ENCODE results near the gene FABP1. TPM values are rescaled to one million over a fixed set of nuclear protein-coding genes. Genes with fewer than 3 reads are reported as not detected.

Gene FABP1
- total RNA-seq, 4 donors from 2014 or later = 1,053 to 3,583 (median 2,025) TPM

- in situ Hi-C loops (cut with MboI; ENCODE audit: low pct_ligation_motif_present in 1 of 4, low pct_unique_long_range_greater_than_20kb in 1 of 4, low sequenced_read_pairs in 3 of 4) (no loop called here), intact Hi-C loops (cut with DNase I; ENCODE audit: low total_unique reads) (no loop called here)
- Histone ChIP-seq H3K36me3 (no peaks in the 10 kb centered on the region), H3K9me3 (no peaks in the 10 kb centered on the region), H3K27ac (no peak overlapping the region), H3K27me3 (no peaks in the 10 kb centered on the region), H3K4me1 (no peaks in the 10 kb centered on the region), H3K4me3 (no peak overlapping the region)
- DNase-seq = no peak
- WGBS, 2 donors (ENCODE audit: low coverage in 1 of 2) = 87% methylated on average over 3 of the region's 3 CpGs; no CpG with 5 or more reads in 1 of the 2 donors
- TF ChIP-seq EP300 (IDR thresholded peaks at IDR 0.05; ENCODE audit: low read depth) = no peak
Observed at GRCh38 chr2:88097192-88097591, 30.7 kb downstream of the FABP1 start.

- Histone ChIP-seq H3K27ac (no peak overlapping the region), H3K36me3 (no peaks in the 10 kb centered on the region), H3K4me3 (no peak overlapping the region), H3K27me3 (no peaks in the 10 kb centered on the region), H3K4me1 (no peaks in the 10 kb centered on the region), H3K9me3 (no peaks in the 10 kb centered on the region)
- DNase-seq = no peak
- TF ChIP-seq POLR2A (IDR thresholded peaks at IDR 0.05) (no peak), CTCF (IDR thresholded peaks at IDR 0.05) (no peak), POLR2AphosphoS5 (IDR thresholded peaks at IDR 0.05) (no peak), EP300 (IDR thresholded peaks at IDR 0.05; ENCODE audit: low read depth) (no peak)
- intact Hi-C loops (cut with DNase I; ENCODE audit: low total_unique reads) (no loop called here), in situ Hi-C loops (cut with MboI; ENCODE audit: low pct_ligation_motif_present in 1 of 4, low pct_unique_long_range_greater_than_20kb in 1 of 4, low sequenced_read_pairs in 3 of 4) (no loop called here)
- 54 to 75% methylated on average over 2 to 5 of the region's 5 CpGs for WGBS, 2 donors (ENCODE audit: low coverage in 1 of 2)
Observed at GRCh38 chr2:88096708-88097107, 31.2 kb downstream of the FABP1 start.

- TF ChIP-seq POLR2AphosphoS5 (IDR thresholded peaks at IDR 0.05) (no peak), POLR2A (IDR thresholded peaks at IDR 0.05) (no peak), CTCF (IDR thresholded peaks at IDR 0.05) (no peak), EP300 (IDR thresholded peaks at IDR 0.05; ENCODE audit: low read depth) (no peak)
- in situ Hi-C loops (cut with MboI; ENCODE audit: low pct_ligation_motif_present in 1 of 4, low pct_unique_long_range_greater_than_20kb in 1 of 4, low sequenced_read_pairs in 3 of 4) = no loop called here
- DNase-seq = no peak
- Histone ChIP-seq H3K4me1 (no peaks in the 10 kb centered on the region), H3K27ac (no peak overlapping the region), H3K4me3 (no peak overlapping the region), H3K27me3 (no peaks in the 10 kb centered on the region), H3K9me3 (no peaks in the 10 kb centered on the region), H3K36me3 (no peaks in the 10 kb centered on the region)
- 84 to 92% methylated on average over 2 to 3 of the region's 3 CpGs for WGBS, 2 donors (ENCODE audit: low coverage in 1 of 2)
- intact Hi-C loops (cut with DNase I; ENCODE audit: low total_unique reads) = no loop called here
Observed at GRCh38 chr2:88095022-88095421, 32.8 kb downstream of the FABP1 start.

GRCh38 chr2:88092773-88093172, 35.1 kb downstream of the FABP1 start:
- in situ Hi-C loops (cut with MboI; ENCODE audit: low pct_ligation_motif_present in 1 of 4, low pct_unique_long_range_greater_than_20kb in 1 of 4, low sequenced_read_pairs in 3 of 4) = no loop called here
- DNase-seq = no peak
- Histone ChIP-seq H3K27me3 (no peaks in the 10 kb centered on the region), H3K4me1 (no peaks in the 10 kb centered on the region), H3K36me3 (no peaks in the 10 kb centered on the region), H3K9me3 (no peaks in the 10 kb centered on the region), H3K27ac (no peak overlapping the region), H3K4me3 (no peak overlapping the region)
- intact Hi-C loops (cut with DNase I; ENCODE audit: low total_unique reads) = no loop called here
- no peak for TF ChIP-seq EP300 (IDR thresholded peaks at IDR 0.05; ENCODE audit: low read depth)
- no peak for TF ChIP-seq CTCF (IDR thresholded peaks at IDR 0.05)
- TF ChIP-seq POLR2AphosphoS5 (IDR thresholded peaks at IDR 0.05) = no peak
- no peak for TF ChIP-seq POLR2A (IDR thresholded peaks at IDR 0.05)

GRCh38 chr2:88091943-88092342, 35.9 kb downstream of the FABP1 start:
- no peaks in the 10 kb centered on the region for H3K36me3 ChIP-seq
- no peaks in the 10 kb centered on the region for H3K4me1 ChIP-seq
- WGBS, 2 donors (ENCODE audit: low coverage in 1 of 2) = 60% methylated on average over 3 of the region's 3 CpGs; no CpG with 5 or more reads in 1 of the 2 donors
- DNase-seq = no peak
- no peak overlapping the region for H3K4me3 ChIP-seq
- intact Hi-C loops (cut with DNase I; ENCODE audit: low total_unique reads) = no loop called here
- no peaks in the 10 kb centered on the region for H3K27me3 ChIP-seq
- no peak overlapping the region for H3K27ac ChIP-seq
- H3K9me3 ChIP-seq = no peaks in the 10 kb centered on the region
- TF ChIP-seq POLR2A (IDR thresholded peaks at IDR 0.05) = no peak
- TF ChIP-seq CTCF (IDR thresholded peaks at IDR 0.05) = no peak
- no peak for TF ChIP-seq EP300 (IDR thresholded peaks at IDR 0.05; ENCODE audit: low read depth)
- no peak for TF ChIP-seq POLR2AphosphoS5 (IDR thresholded peaks at IDR 0.05)
- in situ Hi-C loops (cut with MboI; ENCODE audit: low pct_ligation_motif_present in 1 of 4, low pct_unique_long_range_greater_than_20kb in 1 of 4, low sequenced_read_pairs in 3 of 4) = no loop called here
